ENCODE measurements around the gene SLC38A3.
A peak's percentile ranks its signal among the peaks of the same experiment; 100 is the strongest.

The SLC38A3 gene

GRCh38 chr3:50192124-50192523, 12.9 kb upstream of the SLC38A3 start:
- DNase-seq (ENCODE audit: low spot score), result no peak

- DNase-seq (ENCODE audit: low spot score), result peak; percentile 33
Observed at GRCh38 chr3:50192689-50193141, 12.4 kb upstream of the SLC38A3 start.

- no peak for DNase-seq (ENCODE audit: low spot score)
Observed at GRCh38 chr3:50193286-50193685, 11.8 kb upstream of the SLC38A3 start.

GRCh38 chr3:50193746-50194127, 11.3 kb upstream of the SLC38A3 start:
- DNase-seq (ENCODE audit: low spot score), result no peak

- no peak for DNase-seq (ENCODE audit: low spot score)
Observed at GRCh38 chr3:50194128-50194902, 10.8 kb upstream of the SLC38A3 start.

GRCh38 chr3:50194903-50195500, 10.1 kb upstream of the SLC38A3 start:
- DNase-seq (ENCODE audit: low spot score), result no peak

GRCh38 chr3:50195501-50196252, 9.4 kb upstream of the SLC38A3 start:
- no peak for DNase-seq (ENCODE audit: low spot score)

- DNase-seq (ENCODE audit: low spot score), result no peak
Observed at GRCh38 chr3:50196253-50196801, 8.7 kb upstream of the SLC38A3 start.

GRCh38 chr3:50201573-50202315, 3.3 kb upstream of the SLC38A3 start:
- no peak for DNase-seq (ENCODE audit: low spot score)

GRCh38 chr3:50202353-50203112, 2.5 kb upstream of the SLC38A3 start:
- DNase-seq (ENCODE audit: low spot score), result no peak

- no peak for DNase-seq (ENCODE audit: low spot score)
Observed at GRCh38 chr3:50203113-50203808, 1.8 kb upstream of the SLC38A3 start.

- no peak for DNase-seq (ENCODE audit: low spot score)
Observed at GRCh38 chr3:50203809-50204803, 965 bp upstream of the SLC38A3 start.

- DNase-seq (ENCODE audit: low spot score), result no peak
Observed at GRCh38 chr3:50205413-50206276, 574 bp downstream of the SLC38A3 start.

GRCh38 chr3:50207359-50208042, 2.4 kb downstream of the SLC38A3 start:
- no peak for DNase-seq (ENCODE audit: low spot score)

GRCh38 chr3:50208677-50209344, 3.7 kb downstream of the SLC38A3 start:
- no peak for DNase-seq (ENCODE audit: low spot score)

GRCh38 chr3:50210176-50210509, 5.1 kb downstream of the SLC38A3 start:
- DNase-seq (ENCODE audit: low spot score), result no peak

All from RKO (cell line).